Measurements from ENCODE around the gene TMEM232. TPM values are rescaled to one million over a fixed set of nuclear protein-coding genes. Genes with fewer than 3 reads are reported as not detected.

Gene TMEM232
- total and polyA plus RNA-seq, 2 of the 4 experiments (the other 2 are of a cell fraction), result 0.17 to 0.36 TPM

- H2BK15ac ChIP-seq (ENCODE audit: low read depth, low read length), result no peak overlapping the region
- no peak overlapping the region for H2AK9ac ChIP-seq (replicated peaks; ENCODE audit: low read depth, low read length, poor library complexity)
- H3K9ac ChIP-seq (ENCODE audit: low read depth, low read length), result no peak overlapping the region
- H3K36me3 ChIP-seq (ENCODE audit: control insufficient read depth, insufficient read depth, low read length), result no peaks in the 10 kb centered on the region
- no peak overlapping the region for H3K27ac ChIP-seq (ENCODE audit: insufficient read depth, low read length)
- H4K8ac ChIP-seq (ENCODE audit: low read depth in 2 of 2, low read length in 2 of 2), result no peak overlapping the region
- dilution Hi-C loops (cut with HindIII; ENCODE audit: low sequenced_read_pairs, unreplicated experiment), result no loop called here
- no peaks in the 10 kb centered on the region for H3K9me3 ChIP-seq (ENCODE audit: control insufficient read depth, insufficient read depth, low read length)
- H3K4me3 ChIP-seq (ENCODE audit: insufficient read depth, low read depth, low read length), result no peak overlapping the region
- H4K5ac ChIP-seq (ENCODE audit: low read depth, low read length), result no peak overlapping the region
- H3K18ac ChIP-seq (ENCODE audit: low read depth, low read length), result no peak overlapping the region
- CTCF ChIA-PET, result interaction anchor here (1.4 kb wide), 1 partner anchor 8 kb away, joined by 4 read pairs; no protein-coding TSS in a partner anchor
- no peak for ATAC-seq (ENCODE audit: low read depth)
- no peak overlapping the region for H3K4ac ChIP-seq (ENCODE audit: low read depth, low read length)
- H3K9me1 ChIP-seq (ENCODE audit: insufficient read depth, low read length), result no peaks in the 10 kb centered on the region
- POLR2A ChIA-PET (ENCODE audit: unreplicated experiment), result no interaction called here
- H2BK20ac ChIP-seq (ENCODE audit: low read depth, low read length), result no peak overlapping the region
- no peak overlapping the region for H3K14ac ChIP-seq (replicated peaks; ENCODE audit: low read depth, low read length)
- H2AFZ ChIP-seq (replicated peaks; ENCODE audit: low read length, poor library complexity), result no peak overlapping the region
- no peak overlapping the region for H3K4me2 ChIP-seq (ENCODE audit: low read depth, low read length)
- no peak for DNase-seq
- no peaks in the 10 kb centered on the region for H4K20me1 ChIP-seq (ENCODE audit: insufficient read depth, low read length)
- H3K4me1 ChIP-seq (ENCODE audit: control insufficient read depth, insufficient read depth, low read length), result no peaks in the 10 kb centered on the region
- intact Hi-C loops (cut with micrococcal nuclease), result loop anchor here (10.0 kb wide), 1 partner anchor 272 kb away; no protein-coding TSS in a partner anchor
- no peak overlapping the region for H2BK5ac ChIP-seq (ENCODE audit: low read depth, low read length, poor library complexity, severe bottlenecking)
- no peak overlapping the region for H2BK120ac ChIP-seq (ENCODE audit: low read depth, low read length)
- H2AK5ac ChIP-seq (ENCODE audit: low read depth, low read length), result no peak overlapping the region
- no peak overlapping the region for H3K23ac ChIP-seq (ENCODE audit: low read depth, low read length)
- WGBS, 2 experiments (ENCODE audit: extremely low coverage in 2 of 2, insufficient read length in 1 of 2), result 20% methylated on average over 1 of the region's 5 CpGs; no CpG with 5 or more reads in 1 of the 2 experiments
- H3K27me3 ChIP-seq (ENCODE audit: control insufficient read depth, insufficient read depth, low read length), result no peaks in the 10 kb centered on the region
- H3K56ac ChIP-seq (ENCODE audit: extremely low read depth, insufficient read depth, low read length), result no peak overlapping the region
- H4K91ac ChIP-seq (ENCODE audit: insufficient read depth, low read depth, low read length), result no peak overlapping the region
- in situ Hi-C loops (cut with MboI; ENCODE audit: low sequenced_read_pairs), result no loop called here
- BruUV-seq (replicated peaks), result no TSS peak
- TF ChIP-seq ELK1 (IDR thresholded peaks at IDR 0.05; ENCODE audit: borderline replicate concordance, low read depth, low read length) (no peak), CEBPB (IDR thresholded peaks at IDR 0.05; ENCODE audit: low read depth, low read length) (no peak), NFE2L2 (IDR thresholded peaks at IDR 0.05; ENCODE audit: low read depth, low read length) (no peak)
- no peaks in the 10 kb centered on the region for H3K79me1 ChIP-seq (ENCODE audit: low read depth in 1 of 2, low read length in 2 of 2)
Observed at GRCh38 chr5:110716247-110717245, 9.9 kb downstream of the TMEM232 start.
